Gastroesophageal sphincter (tissue), 4 donors: Measurements from ENCODE around the gene FABP3. TPM values are rescaled to one million over a fixed set of nuclear protein-coding genes. Genes with fewer than 3 reads are reported as not detected.
A peak's percentile ranks its signal among the peaks of the same experiment; 100 is the strongest.
"Not testable (repeated sequence)": the region's sequence is repeated elsewhere in the genome, so short reads cannot be mapped to it uniquely, and the experiment has no call there.

Experiments
- ATAC-seq: fragments of 150-250 bp; one replicate; pipeline ENCODE4 v1.9.1; 2016; ENCODE audit warnings: mild to moderate bottlenecking, moderate library complexity
- H3K27ac ChIP-seq, 4 donors: fragments of 200-600 bp; sonication (generic) in 3 of 4; 1 replicate in 3 of 4; 2 replicates in 1 of 4; pipeline ENCODE4 v1.5.1; 2016 to 2019
- H3K27me3 ChIP-seq: fragments of 200-600 bp; sonication (generic); one replicate; pipeline ENCODE4 v1.5.1; 2019
- H3K36me3 ChIP-seq, 2 donors: fragments of 200-600 bp; sonication (generic); one replicate each; pipeline ENCODE4 v1.5.1; 2019; ENCODE audit warnings: control low read depth in 1 of 2
- H3K4me1 ChIP-seq, 3 donors: fragments of 200-600 bp; sonication (generic); 1 replicate in 2 of 3; 2 replicates in 1 of 3; pipeline ENCODE4 v1.5.1; 2016 to 2019; ENCODE audit warnings: control low read depth in 2 of 3
- H3K4me3 ChIP-seq, 2 donors: fragments of 200-600 bp; sonication (generic); one replicate each; pipeline ENCODE4 v1.5.1; 2019; ENCODE audit warnings: mild to moderate bottlenecking in 1 of 2, moderate library complexity in 1 of 2
- H3K9me3 ChIP-seq, 3 donors: fragments of 200-600 bp; sonication (generic); one replicate each; pipeline ENCODE4 v1.5.1; 2017 to 2019; ENCODE audit warnings: control low read depth in 2 of 3
- EP300 ChIP-seq: sonication (generic); formaldehyde crosslinking; IDR thresholded peaks from one replicate; pipeline ENCODE4 v1.6.1; 2017; ENCODE audit warnings: antibody characterized with exemption, mild to moderate bottlenecking
- POLR2A ChIP-seq, 2 donors: fragments of 450-650 bp; IDR thresholded peaks; one replicate each; pipeline ENCODE4 v1.6.1; 2017; ENCODE audit warnings: antibody characterized with exemption in 2 of 2, mild to moderate bottlenecking in 2 of 2, moderate library complexity in 1 of 2
- POLR2AphosphoS5 ChIP-seq: sonication (generic); formaldehyde crosslinking; IDR thresholded peaks from one replicate; pipeline ENCODE4 v1.6.1; 2017; ENCODE audit warnings: antibody characterized with exemption
- WGBS, 2 donors: methylation state at CpG; one replicate each; pipeline ENCODE4 v1.1.5; 2018; ENCODE audit warnings: low coverage in 1 of 2; 5-methylcytosine and 5-hydroxymethylcytosine counted together
- total RNA-seq, 4 donors: library from RNA; depleted of rRNA; stranded (reverse); fragments of >200 nt; gene quantifications; one replicate each; pipeline ENCODE4 v1.1.0, GENCODE V29; 2016
- TF ChIP-seq, protein P1 (sequence below), 4 experiments: fragments of 200-600 bp in 2 of 4; fragments of 450-650 bp in 2 of 4; sonication (generic) in 1 of 4; IDR thresholded peaks; one replicate each; pipeline ENCODE4 v1.5.1; 2017 to 2019; ENCODE audit warnings: antibody characterized with exemption in 4 of 4, mild to moderate bottlenecking in 2 of 4, moderate library complexity in 2 of 4

FABP3 gene
- total RNA-seq, 4 donors from 2014 or later = 25.8 to 39.4 (median 32.9) TPM

DNA sequence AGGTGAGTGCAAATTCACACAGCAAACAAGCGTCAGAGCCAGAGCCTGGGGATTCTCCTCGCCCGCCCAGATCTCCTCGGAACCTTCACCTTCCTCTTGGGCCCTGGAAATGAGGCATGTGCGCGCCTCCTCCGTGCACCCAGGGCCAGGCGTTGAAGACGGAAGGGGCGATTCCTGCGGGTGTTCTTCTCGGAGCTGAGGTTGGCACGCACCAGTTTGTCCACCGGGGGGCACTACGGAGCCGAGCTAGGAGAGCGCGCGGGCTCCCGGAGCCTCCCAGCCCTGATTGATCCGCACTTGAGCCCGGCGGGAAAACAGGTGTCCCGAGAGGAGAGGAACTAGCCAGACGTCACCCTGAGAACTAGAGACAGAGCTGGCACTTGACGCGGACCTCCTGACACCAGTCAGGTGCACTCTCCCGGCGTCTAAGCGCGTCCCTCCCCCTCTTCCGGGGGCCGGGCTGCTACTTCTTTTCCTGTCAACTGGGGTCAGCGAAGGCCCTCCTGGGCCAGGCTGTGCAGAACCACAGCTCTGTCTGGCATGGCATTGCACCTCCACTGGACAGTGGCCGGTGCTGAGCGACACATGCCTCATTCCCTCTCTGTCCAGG, 21.8 kb upstream of the FABP3 start:
- H3K27ac ChIP-seq = no peak overlapping the region
- 4 to 9% methylated on average over 6 to 14 of the region's 36 CpGs for WGBS, 2 donors
- H3K27me3 ChIP-seq = no peaks in the 10 kb centered on the region
- no peaks in the 10 kb centered on the region for H3K9me3 ChIP-seq
- H3K4me3 ChIP-seq = peak overlapping the region in 1 of 2 donors; percentile 45
- TF ChIP-seq POLR2A (IDR thresholded peaks at IDR 0.05) = no peak
- no peak for TF ChIP-seq EP300
- TF ChIP-seq, protein P1, sequence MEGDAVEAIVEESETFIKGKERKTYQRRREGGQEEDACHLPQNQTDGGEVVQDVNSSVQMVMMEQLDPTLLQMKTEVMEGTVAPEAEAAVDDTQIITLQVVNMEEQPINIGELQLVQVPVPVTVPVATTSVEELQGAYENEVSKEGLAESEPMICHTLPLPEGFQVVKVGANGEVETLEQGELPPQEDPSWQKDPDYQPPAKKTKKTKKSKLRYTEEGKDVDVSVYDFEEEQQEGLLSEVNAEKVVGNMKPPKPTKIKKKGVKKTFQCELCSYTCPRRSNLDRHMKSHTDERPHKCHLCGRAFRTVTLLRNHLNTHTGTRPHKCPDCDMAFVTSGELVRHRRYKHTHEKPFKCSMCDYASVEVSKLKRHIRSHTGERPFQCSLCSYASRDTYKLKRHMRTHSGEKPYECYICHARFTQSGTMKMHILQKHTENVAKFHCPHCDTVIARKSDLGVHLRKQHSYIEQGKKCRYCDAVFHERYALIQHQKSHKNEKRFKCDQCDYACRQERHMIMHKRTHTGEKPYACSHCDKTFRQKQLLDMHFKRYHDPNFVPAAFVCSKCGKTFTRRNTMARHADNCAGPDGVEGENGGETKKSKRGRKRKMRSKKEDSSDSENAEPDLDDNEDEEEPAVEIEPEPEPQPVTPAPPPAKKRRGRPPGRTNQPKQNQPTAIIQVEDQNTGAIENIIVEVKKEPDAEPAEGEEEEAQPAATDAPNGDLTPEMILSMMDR (IDR thresholded peaks at IDR 0.05) = peak; percentile 74 to 94 (median 78)
- H3K4me1 ChIP-seq = peaks cover 0 to 12% (median 3%) of the 10 kb centered on the region in 3 donors
- H3K36me3 ChIP-seq = no peaks in the 10 kb centered on the region
- ATAC-seq = peak; percentile 91

DNA sequence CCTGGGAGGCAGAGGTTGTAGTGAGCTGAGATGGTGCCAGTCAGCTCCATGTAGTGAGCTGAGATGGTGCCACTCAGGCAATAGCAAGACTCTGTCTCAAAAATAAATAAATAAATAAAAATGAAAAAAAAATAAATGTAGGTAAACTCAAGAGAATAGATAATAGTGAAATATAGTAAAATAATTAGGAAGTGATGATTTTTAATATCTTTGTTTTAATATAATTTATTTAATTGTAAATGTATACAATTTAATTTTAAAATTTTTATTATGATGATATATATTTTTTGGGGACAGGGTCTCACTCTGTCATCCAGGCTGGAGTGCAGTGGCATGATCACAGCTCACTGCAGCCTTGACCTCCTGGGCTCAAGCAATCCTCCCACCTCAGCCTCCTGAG, 20.6 kb upstream of the FABP3 start:
- Histone ChIP-seq H3K27me3 (no peaks in the 10 kb centered on the region), H3K4me1 (peaks cover 0 to 12% (median 3%) of the 10 kb centered on the region in 3 donors), H3K4me3 (no peak overlapping the region), H3K27ac (no peak overlapping the region), H3K36me3 (no peaks in the 10 kb centered on the region), H3K9me3 (no peaks in the 10 kb centered on the region)
- no peak for TF ChIP-seq EP300
- TF ChIP-seq POLR2AphosphoS5 = no peak
- no peak for TF ChIP-seq POLR2A (IDR thresholded peaks at IDR 0.05)
- TF ChIP-seq, protein P1 (IDR thresholded peaks at IDR 0.05) = no peak
- ATAC-seq = no peak

DNA sequence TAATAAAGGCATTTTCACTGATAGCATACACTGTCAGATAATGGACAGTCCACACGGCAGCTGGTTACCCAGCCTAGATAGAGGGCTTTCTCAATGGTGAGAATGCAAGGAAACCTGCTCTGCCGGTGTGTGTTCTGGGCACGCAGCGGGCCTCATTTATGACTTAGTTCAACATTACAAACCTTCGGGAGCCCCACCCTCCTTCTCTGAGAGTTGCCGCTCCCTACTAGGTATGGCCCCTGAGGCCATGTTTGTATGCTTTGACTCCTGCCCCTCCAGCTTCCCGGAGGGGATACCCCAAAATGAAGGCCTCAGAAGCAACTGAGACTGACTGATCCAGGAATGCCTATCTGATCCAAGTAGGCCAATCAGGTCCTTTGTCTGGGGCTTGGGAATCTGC, 17.2 kb upstream of the FABP3 start:
- TF ChIP-seq, protein P1 (IDR thresholded peaks at IDR 0.05) = no peak
- TF ChIP-seq POLR2AphosphoS5 (no peak), EP300 (no peak), POLR2A (IDR thresholded peaks at IDR 0.05) (no peak)
- ATAC-seq = no peak
- 93% methylated on average over 3 of the region's 7 CpGs; no CpG with 5 or more reads in 1 of the 2 donors for WGBS, 2 donors

DNA sequence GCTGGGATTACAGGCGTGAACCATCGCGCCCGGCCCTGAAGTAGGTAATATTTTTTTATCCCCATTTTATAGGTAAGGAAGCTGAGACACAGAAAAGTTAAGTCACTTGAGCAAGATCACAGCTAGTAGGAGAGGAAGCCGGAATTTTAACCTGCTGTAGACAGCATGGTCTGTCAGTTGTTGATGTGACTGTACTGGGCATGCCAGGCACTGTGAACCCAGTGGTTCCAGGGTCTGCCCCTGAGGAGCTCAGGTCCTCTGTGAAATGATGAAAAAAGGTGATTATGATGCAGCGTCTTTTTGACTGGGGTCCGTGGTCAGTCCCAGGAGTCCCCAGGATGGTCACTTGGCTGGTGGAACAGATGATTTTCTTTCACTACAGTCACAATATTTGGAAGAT, 16.7 kb upstream of the FABP3 start:
- WGBS, 2 donors = 83 to 88% methylated on average over 1 to 7 of the region's 7 CpGs
- no peak for ATAC-seq

More for the DNA sequence above, 17.2 kb upstream of the FABP3 start:
- Histone ChIP-seq H3K27ac (no peak overlapping the region), H3K36me3 (no peaks in the 10 kb centered on the region), H3K27me3 (no peaks in the 10 kb centered on the region), H3K4me3 (no peak overlapping the region), H3K9me3 (no peaks in the 10 kb centered on the region), H3K4me1 (peaks cover 0 to 11% (median 3%) of the 10 kb centered on the region in 3 donors)

DNA sequence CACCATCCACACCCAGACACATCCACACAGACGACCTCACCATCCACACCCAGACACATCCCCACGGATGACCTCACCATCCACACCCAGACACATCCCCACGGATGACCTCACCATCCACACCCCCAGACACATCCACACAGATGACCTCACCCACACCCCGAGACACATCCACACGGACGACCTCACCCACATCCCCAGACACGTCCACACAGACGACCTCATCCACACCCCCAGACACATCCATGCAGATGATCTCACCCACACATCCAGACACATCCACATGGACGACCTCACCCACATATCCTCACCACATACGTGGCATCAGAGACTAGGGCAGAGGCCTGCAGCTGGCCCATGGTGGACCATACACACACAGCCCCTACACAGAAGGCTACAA, 14.7 kb upstream of the FABP3 start:
- no peak for ATAC-seq
- Histone ChIP-seq H3K36me3 (no peaks in the 10 kb centered on the region), H3K27me3 (no peaks in the 10 kb centered on the region), H3K4me1 (no peaks in the 10 kb centered on the region), H3K27ac (no peak overlapping the region), H3K9me3 (no peaks in the 10 kb centered on the region), H3K4me3 (no peak overlapping the region)
- WGBS, 2 donors = 62 to 71% methylated on average over 5 to 10 of the region's 10 CpGs
- TF ChIP-seq POLR2AphosphoS5 (no peak), EP300 (no peak), POLR2A (IDR thresholded peaks at IDR 0.05) (no peak)
- TF ChIP-seq, protein P1 (IDR thresholded peaks at IDR 0.05) = no peak

More for the DNA sequence above, 16.7 kb upstream of the FABP3 start:
- Histone ChIP-seq H3K36me3 (no peaks in the 10 kb centered on the region), H3K9me3 (no peaks in the 10 kb centered on the region), H3K27me3 (no peaks in the 10 kb centered on the region), H3K4me3 (no peak overlapping the region), H3K27ac (no peak overlapping the region), H3K4me1 (peaks cover 0 to 6% (median 0%) of the 10 kb centered on the region in 3 donors)
- TF ChIP-seq POLR2AphosphoS5 (no peak), POLR2A (IDR thresholded peaks at IDR 0.05) (no peak)

DNA sequence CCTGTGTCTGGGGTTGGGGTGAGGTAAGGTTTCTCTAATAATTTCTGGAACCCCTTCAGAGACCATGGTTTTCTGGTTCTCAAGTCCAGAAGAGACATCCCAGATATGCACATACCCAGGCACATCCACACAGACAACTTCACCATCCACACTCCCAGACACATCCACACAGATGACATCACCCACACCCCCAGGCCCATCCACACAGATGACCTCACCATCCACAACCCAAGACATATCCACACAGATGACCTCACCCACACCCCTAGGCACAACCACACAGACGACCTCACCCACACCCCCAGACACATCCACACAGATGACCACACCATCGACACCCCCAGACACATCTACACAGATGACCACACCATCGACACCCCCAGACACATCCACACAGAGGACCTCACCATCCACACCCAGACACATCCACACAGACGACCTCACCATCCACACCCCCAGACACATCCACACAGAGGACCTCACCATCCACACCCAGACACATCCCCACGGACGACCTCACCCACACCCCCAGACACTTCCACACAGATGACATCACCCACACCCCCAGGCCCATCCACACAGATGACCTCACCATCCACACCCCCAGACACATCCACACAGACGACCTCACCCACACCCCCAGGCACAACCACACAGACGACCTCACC, 13.8 kb upstream of the FABP3 start:
- H3K9me3 ChIP-seq, H3K4me3 ChIP-seq, H3K4me1 ChIP-seq, H3K36me3 ChIP-seq, H3K27ac ChIP-seq, ATAC-seq, H3K27me3 ChIP-seq: not testable (repeated sequence)
- WGBS, 2 donors = 64 to 66% methylated on average over 2 to 6 of the region's 8 CpGs
